Naive B cell (primary cell): ENCODE data around the gene RUBCNL. TPM values are rescaled to one million over a fixed set of nuclear protein-coding genes. Genes with fewer than 3 reads are reported as not detected.

Source experiments
- ATAC-seq, 2 donors: fragments of 150-1000 bp; cut with Tn5 transposase; 2 replicates each; pipeline ENCODE4 v1.10.0; 2021; ENCODE audit warnings: low read depth in 2 of 2, mild to moderate bottlenecking in 2 of 2, moderate library complexity in 2 of 2
- DNase-seq: peaks from one replicate; pipeline ENCODE4 v3.0.0; 2022
- H3K27ac Mint-ChIP-seq, 6 donors: one replicate each; pipeline ENCODE4 v1.8.0; 2020 to 2022; ENCODE audit warnings: mild to moderate bottlenecking in 6 of 6, mixed read lengths in 6 of 6, moderate library complexity in 5 of 6, inconsistent platforms in 2 of 6
- H3K27me3 Mint-ChIP-seq, 3 donors: one replicate each; pipeline ENCODE4 v1.8.0; 2021 to 2022; ENCODE audit warnings: mixed read lengths in 3 of 3, mild to moderate bottlenecking in 1 of 3
- H3K36me3 Mint-ChIP-seq, 2 donors: one replicate each; pipeline ENCODE4 v1.8.0; 2020 to 2022; ENCODE audit warnings: mixed read lengths in 2 of 2, inconsistent platforms in 1 of 2, mild to moderate bottlenecking in 1 of 2
- H3K4me1 Mint-ChIP-seq, 3 donors: one replicate each; pipeline ENCODE4 v1.8.0; 2020 to 2022; ENCODE audit warnings: mixed read lengths in 3 of 3, inconsistent platforms in 1 of 3, mild to moderate bottlenecking in 1 of 3, moderate library complexity in 1 of 3
- H3K4me3 Mint-ChIP-seq, 8 donors: one replicate each; pipeline ENCODE4 v1.8.0; 2020 to 2022; ENCODE audit warnings: mild to moderate bottlenecking in 8 of 8, mixed read lengths in 8 of 8, moderate library complexity in 8 of 8, inconsistent platforms in 2 of 8
- H3K9me3 Mint-ChIP-seq, 7 donors: one replicate each; pipeline ENCODE4 v1.8.0; 2020 to 2022; ENCODE audit warnings: mixed read lengths in 7 of 7, mild to moderate bottlenecking in 5 of 7, inconsistent platforms in 2 of 7, moderate library complexity in 1 of 7
- polyA plus RNA-seq, 6 donors: library from polyadenylated mRNA; unstranded; fragments of 300-500 nt; fragmentation: Illumina TruSeq; gene quantifications; one replicate each; pipeline ENCODE4 v1.2.3, GENCODE V29; 2021; ENCODE audit warnings: low read depth in 6 of 6

Gene RUBCNL
- polyA plus RNA-seq, 6 donors from 2014 or later, result 102 to 156 (median 129) TPM

- H3K36me3 Mint-ChIP-seq, result peaks cover 13 to 18% of the 10 kb centered on the region in 2 donors
- H3K4me1 Mint-ChIP-seq, result peaks cover 4 to 7% (median 5%) of the 10 kb centered on the region in 3 donors
- no peak overlapping the region for H3K27ac Mint-ChIP-seq
- DNase-seq (no peak), ATAC-seq (no peak)
- H3K9me3 Mint-ChIP-seq, result peaks cover 0 to 18% (median 6%) of the 10 kb centered on the region in 7 donors
- peaks cover 0 to 3% (median 0%) of the 10 kb centered on the region in 3 donors for H3K27me3 Mint-ChIP-seq
- H3K4me3 Mint-ChIP-seq, result no peak overlapping the region
Measured at GRCh38 chr13:46310066-46310465, 77.0 kb downstream of the RUBCNL start.

GRCh38 chr13:46307554-46307953, 79.5 kb downstream of the RUBCNL start:
- H3K9me3 Mint-ChIP-seq, result peaks cover 0 to 28% (median 6%) of the 10 kb centered on the region in 7 donors
- peaks cover 13 to 18% of the 10 kb centered on the region in 2 donors for H3K36me3 Mint-ChIP-seq
- DNase-seq (no peak), ATAC-seq (no peak)
- peaks cover 5 to 6% (median 6%) of the 10 kb centered on the region in 3 donors for H3K4me1 Mint-ChIP-seq
- no peak overlapping the region for H3K4me3 Mint-ChIP-seq
- H3K27ac Mint-ChIP-seq, result no peak overlapping the region
- peaks cover 0 to 3% (median 0%) of the 10 kb centered on the region in 3 donors for H3K27me3 Mint-ChIP-seq

GRCh38 chr13:46304546-46304945, 82.5 kb downstream of the RUBCNL start:
- Mint-ChIP-seq H3K4me1 (peaks cover 5 to 6% (median 6%) of the 10 kb centered on the region in 3 donors), H3K4me3 (no peak overlapping the region), H3K36me3 (peaks cover 1 to 2% of the 10 kb centered on the region in 2 donors), H3K9me3 (peaks cover 0 to 42% (median 16%) of the 10 kb centered on the region in 7 donors), H3K27ac (peak overlapping the region in 1 of 6 donors; percentile 17), H3K27me3 (peaks cover 0 to 4% (median 3%) of the 10 kb centered on the region in 3 donors)
- no peak for ATAC-seq
- DNase-seq, result no peak

GRCh38 chr13:46303742-46304385, 83.2 kb downstream of the RUBCNL start:
- Mint-ChIP-seq H3K36me3 (no peaks in the 10 kb centered on the region), H3K27me3 (peaks cover 0 to 4% (median 3%) of the 10 kb centered on the region in 3 donors), H3K27ac (peak overlapping the region in 1 of 6 donors; percentile 17), H3K9me3 (peaks cover 0 to 41% (median 16%) of the 10 kb centered on the region in 7 donors), H3K4me1 (peaks cover 5 to 6% (median 6%) of the 10 kb centered on the region in 3 donors), H3K4me3 (no peak overlapping the region)
- DNase-seq (no peak), ATAC-seq (peak; percentile 43 to 65)

GRCh38 chr13:46297361-46297811, 89.7 kb downstream of the RUBCNL start:
- DNase-seq (no peak), ATAC-seq (no peak)
- Mint-ChIP-seq H3K27ac (peak overlapping the region in 1 of 6 donors; percentile 29), H3K4me1 (peaks cover 13 to 15% (median 14%) of the 10 kb centered on the region in 3 donors), H3K36me3 (no peaks in the 10 kb centered on the region), H3K9me3 (peaks cover 0 to 30% (median 12%) of the 10 kb centered on the region in 7 donors), H3K4me3 (no peak overlapping the region), H3K27me3 (peaks cover 0 to 3% (median 0%) of the 10 kb centered on the region in 3 donors)

- H3K9me3 Mint-ChIP-seq, result peaks cover 0 to 26% (median 8%) of the 10 kb centered on the region in 7 donors
- peaks cover 13 to 15% (median 14%) of the 10 kb centered on the region in 3 donors for H3K4me1 Mint-ChIP-seq
- no peak overlapping the region for H3K27ac Mint-ChIP-seq
- ATAC-seq, result no peak
- H3K36me3 Mint-ChIP-seq, result no peaks in the 10 kb centered on the region
- H3K27me3 Mint-ChIP-seq, result no peaks in the 10 kb centered on the region
- peak overlapping the region in 1 of 8 donors; percentile 10 for H3K4me3 Mint-ChIP-seq
- DNase-seq, result no peak
Measured at GRCh38 chr13:46296921-46297320, 90.1 kb downstream of the RUBCNL start.

GRCh38 chr13:46296115-46296822, 90.8 kb downstream of the RUBCNL start:
- peak overlapping the region in 1 of 6 donors; percentile 85 for H3K27ac Mint-ChIP-seq
- ATAC-seq (no peak), DNase-seq (no peak)
- H3K27me3 Mint-ChIP-seq, result no peaks in the 10 kb centered on the region
- peaks cover 13 to 15% (median 14%) of the 10 kb centered on the region in 3 donors for H3K4me1 Mint-ChIP-seq
- peak overlapping the region in 1 of 8 donors; percentile 35 for H3K4me3 Mint-ChIP-seq
- peaks cover 0 to 19% (median 6%) of the 10 kb centered on the region in 7 donors for H3K9me3 Mint-ChIP-seq
- H3K36me3 Mint-ChIP-seq, result no peaks in the 10 kb centered on the region

- H3K4me3 Mint-ChIP-seq, result peak overlapping the region in 6 of 8 donors; percentile 0 to 48 (median 24)
- ATAC-seq (peak; percentile 91 to 92), DNase-seq (peak; percentile 39)
- H3K27ac Mint-ChIP-seq, result peak overlapping the region in 3 of 6 donors; percentile 7 to 19 (median 9)
- H3K4me1 Mint-ChIP-seq, result peaks cover 13 to 15% (median 14%) of the 10 kb centered on the region in 3 donors
- H3K9me3 Mint-ChIP-seq, result peaks cover 0 to 13% (median 2%) of the 10 kb centered on the region in 7 donors
- no peaks in the 10 kb centered on the region for H3K27me3 Mint-ChIP-seq
- no peaks in the 10 kb centered on the region for H3K36me3 Mint-ChIP-seq
Measured at GRCh38 chr13:46295491-46296114, 91.4 kb downstream of the RUBCNL start.

- no peak overlapping the region for H3K4me3 Mint-ChIP-seq
- peaks cover 13 to 15% (median 14%) of the 10 kb centered on the region in 3 donors for H3K4me1 Mint-ChIP-seq
- no peaks in the 10 kb centered on the region for H3K9me3 Mint-ChIP-seq
- no peaks in the 10 kb centered on the region for H3K36me3 Mint-ChIP-seq
- DNase-seq, result no peak
- ATAC-seq, result no peak
- no peaks in the 10 kb centered on the region for H3K27me3 Mint-ChIP-seq
- peak overlapping the region in 1 of 6 donors; percentile 49 for H3K27ac Mint-ChIP-seq
Measured at GRCh38 chr13:46293436-46293835, 93.6 kb downstream of the RUBCNL start.

Other genes starting within 250 kb of the RUBCNL start
- 1,000 to 10,000 TPM in 1 of 6 donors, 100 to 1,000 TPM in 5; 701 to 1,116 (median 814) TPM for gene LCP1, start 205.1 kb downstream of the RUBCNL start, polyA plus RNA-seq
- not detected for gene LRRC63, start 175.3 kb downstream of the RUBCNL start, polyA plus RNA-seq
- gene LRCH1, start 165.9 kb upstream of the RUBCNL start, polyA plus RNA-seq, result 10 to 100 TPM in 3 of 6 donors, 1 to 10 TPM in 3; 6.9 to 14.0 (median 9.8) TPM